ENCODE results near the gene CCDC102A. TPM values are rescaled to one million over a fixed set of nuclear protein-coding genes. Genes with fewer than 3 reads are reported as not detected.

The CCDC102A gene
- total and polyA plus RNA-seq, 2 of the 13 experiments (the other 11 are each of a cell fraction or from before 2014, with no cell fraction given), result 2.1 to 2.8 TPM

DNA sequence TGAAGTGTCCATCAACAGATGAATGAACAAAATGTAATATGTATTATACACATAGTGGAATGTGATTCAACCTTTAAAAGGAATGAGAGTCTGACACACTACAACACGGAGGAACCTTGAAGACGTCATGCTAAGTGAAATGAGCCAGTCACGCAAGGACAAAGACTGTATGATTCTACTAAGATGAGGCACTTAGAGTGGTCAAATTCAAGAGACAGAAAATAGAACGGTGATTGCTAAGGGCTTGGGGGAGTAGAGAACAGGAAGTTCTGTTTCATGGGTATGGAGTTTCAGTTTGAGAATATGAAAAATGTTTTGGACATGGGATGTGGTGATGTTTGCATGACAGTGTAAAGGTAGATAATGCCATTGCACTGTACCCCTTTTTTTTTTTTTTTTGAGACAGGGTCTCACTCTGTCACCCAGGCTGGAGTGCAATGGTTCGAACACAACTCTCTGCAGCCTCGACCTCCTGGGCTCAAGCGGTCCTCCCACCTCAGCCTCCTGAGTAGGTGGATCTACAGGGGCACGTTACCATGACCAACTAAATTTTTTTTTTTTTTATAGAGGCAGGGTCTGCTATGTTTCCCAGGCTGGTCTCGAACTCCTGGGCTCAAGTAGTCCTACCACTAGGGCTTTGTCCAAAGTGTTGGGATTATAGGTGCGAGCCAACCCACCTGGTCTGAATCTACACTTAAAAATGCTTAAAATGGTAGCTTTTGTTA, 2.9 kb upstream of the CCDC102A start:
- Histone ChIP-seq H3K79me2 (ENCODE audit: insufficient read depth, low read length) (no peaks in the 10 kb centered on the region), H3K4me3 (replicated peaks in 1 of 3; ENCODE audit: insufficient read depth in 1 of 3, low read depth in 2 of 3, low read length in 3 of 3) (no peak overlapping the region), H3K36me3 (replicated peaks in 1 of 2; ENCODE audit: control insufficient read depth in 1 of 2, insufficient read depth in 2 of 2, low read length in 2 of 2) (no peaks in the 10 kb centered on the region), H3K9ac (ENCODE audit: insufficient read depth, low read depth, low read length) (no peak overlapping the region), H4K20me1 (ENCODE audit: insufficient read depth, low read length) (no peaks in the 10 kb centered on the region), H3K4me2 (ENCODE audit: low read depth, low read length) (no peak overlapping the region), H3K9me3 (ENCODE audit: low read length) (no peaks in the 10 kb centered on the region), H3K27ac (ENCODE audit: extremely low read length, insufficient read depth, low read length) (no peak overlapping the region), H3K4me1 (ENCODE audit: insufficient read depth, low read length) (peaks cover 36% of the 10 kb centered on the region), H2AFZ (ENCODE audit: low read length) (no peak overlapping the region), H3K27me3 (ENCODE audit: control insufficient read depth in 1 of 2, insufficient read depth in 2 of 2, low read length in 2 of 2) (peaks cover 11 to 61% of the 10 kb centered on the region in 2 experiments)
- TF ChIP-seq, protein P1, sequence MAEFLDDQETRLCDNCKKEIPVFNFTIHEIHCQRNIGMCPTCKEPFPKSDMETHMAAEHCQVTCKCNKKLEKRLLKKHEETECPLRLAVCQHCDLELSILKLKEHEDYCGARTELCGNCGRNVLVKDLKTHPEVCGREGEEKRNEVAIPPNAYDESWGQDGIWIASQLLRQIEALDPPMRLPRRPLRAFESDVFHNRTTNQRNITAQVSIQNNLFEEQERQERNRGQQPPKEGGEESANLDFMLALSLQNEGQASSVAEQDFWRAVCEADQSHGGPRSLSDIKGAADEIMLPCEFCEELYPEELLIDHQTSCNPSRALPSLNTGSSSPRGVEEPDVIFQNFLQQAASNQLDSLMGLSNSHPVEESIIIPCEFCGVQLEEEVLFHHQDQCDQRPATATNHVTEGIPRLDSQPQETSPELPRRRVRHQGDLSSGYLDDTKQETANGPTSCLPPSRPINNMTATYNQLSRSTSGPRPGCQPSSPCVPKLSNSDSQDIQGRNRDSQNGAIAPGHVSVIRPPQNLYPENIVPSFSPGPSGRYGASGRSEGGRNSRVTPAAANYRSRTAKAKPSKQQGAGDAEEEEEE (CRISPR knock-in tag; IDR thresholded peaks at IDR 0.05; ENCODE audit: borderline replicate concordance), result no peak
- no peak for TF ChIP-seq GLI4 (CRISPR knock-in tag; IDR thresholded peaks at IDR 0.05; ENCODE audit: borderline replicate concordance)
- TF ChIP-seq ZFP1 (CRISPR knock-in tag; IDR thresholded peaks at IDR 0.05), result no peak
- TF ChIP-seq ZNF737 (CRISPR knock-in tag; IDR thresholded peaks at IDR 0.05; ENCODE audit: borderline replicate concordance), result no peak
- TF ChIP-seq MBD4 (IDR thresholded peaks at IDR 0.05; ENCODE audit: borderline replicate concordance, low read length), result no peak
- no peak for TF ChIP-seq ZNF251 (CRISPR knock-in tag; IDR thresholded peaks at IDR 0.05)
- no peak for TF ChIP-seq CBX1 (IDR thresholded peaks at IDR 0.05; ENCODE audit: low read depth)
- no peak for TF ChIP-seq ZNF557 (CRISPR knock-in tag; IDR thresholded peaks at IDR 0.05)
- TF ChIP-seq RARG (CRISPR knock-in tag; IDR thresholded peaks at IDR 0.05; ENCODE audit: low read depth), result no peak
- no peak for TF ChIP-seq ZNF496 (CRISPR knock-in tag; IDR thresholded peaks at IDR 0.05; ENCODE audit: insufficient replicate concordance)
- no peak for TF ChIP-seq SIX1 (CRISPR knock-in tag; IDR thresholded peaks at IDR 0.05; ENCODE audit: borderline replicate concordance)
- CTCF ChIA-PET (ENCODE audit: low intra/inter-chr PET ratio, low total read pairs), result no interaction called here
- no peak for DNase-seq (ENCODE audit: low spot score)
- in situ Hi-C loops (cut with HindIII; ENCODE audit: extremely low pct_ligation_motif_present, low pct_unique_long_range_greater_than_20kb), result no loop called here
- intact Hi-C loops (cut with micrococcal nuclease; ENCODE audit: unreplicated experiment), result no loop called here
- FAIRE-seq, result no peak
- BruUV-seq (replicated peaks), result no TSS peak
- 46% methylated on average over 10 of the region's 10 CpGs for WGBS (ENCODE audit: low lambda C conversion rate)
- POLR2A ChIA-PET, result no interaction called here
- ATAC-seq, result no peak

Data from HepG2 (cell line).